Activated T-cell treated with anti-CD3 and anti-CD28 coated beads, Interleukin-2, amount 50 U/mL, for 72 hours (primary cell): ENCODE data around the gene EEF1AKMT4. TPM values are rescaled to one million over a fixed set of nuclear protein-coding genes. Genes with fewer than 3 reads are reported as not detected.

Experiments
- ATAC-seq, 2 donors: fragments of 150-1000 bp; cut with Tn5 transposase; replicated peaks in 1 of 2; 2 replicates each; pipeline ENCODE4 v1.10.0; 2021; ENCODE audit warnings: moderate library complexity in 2 of 2, mild to moderate bottlenecking in 1 of 2
- DNase-seq, 2 donors: peaks; one replicate each; pipeline ENCODE4 v3.0.0; 2021 to 2022; ENCODE audit warnings: mixed read lengths in 1 of 2
- H3K27ac Mint-ChIP-seq: one replicate; pipeline ENCODE4 v1.8.0; 2022; ENCODE audit warnings: mild to moderate bottlenecking, moderate library complexity, mixed read lengths
- H3K27me3 Mint-ChIP-seq: one replicate; pipeline ENCODE4 v1.8.0; 2022; ENCODE audit warnings: low read depth, mixed read lengths
- H3K36me3 Mint-ChIP-seq, 2 donors: one replicate each; pipeline ENCODE4 v1.8.0; 2022; ENCODE audit warnings: mixed read lengths in 2 of 2, mild to moderate bottlenecking in 1 of 2; ENCODE audit not compliant: insufficient read depth in 2 of 2
- H3K4me1 Mint-ChIP-seq: one replicate; pipeline ENCODE4 v1.8.0; 2022; ENCODE audit warnings: low read depth, mixed read lengths
- H3K4me3 Mint-ChIP-seq, 2 donors: one replicate each; pipeline ENCODE4 v1.8.0; 2022; ENCODE audit warnings: mild to moderate bottlenecking in 2 of 2, mixed read lengths in 2 of 2, moderate library complexity in 2 of 2
- H3K9me3 Mint-ChIP-seq, 2 donors: one replicate each; pipeline ENCODE4 v1.8.0; 2022; ENCODE audit warnings: mixed read lengths in 2 of 2
- total RNA-seq, 2 donors: library from RNA; stranded (reverse); gene quantifications; one replicate each; pipeline ENCODE4 v1.2.3, GENCODE V29; 2022

EEF1AKMT4 gene
- total RNA-seq, 2 donors from 2014 or later = 3.5 to 3.6 TPM

- no peaks in the 10 kb centered on the region for H3K9me3 Mint-ChIP-seq
- H3K27me3 Mint-ChIP-seq = peaks cover 56% of the 10 kb centered on the region
- no peaks in the 10 kb centered on the region for H3K36me3 Mint-ChIP-seq
- no peak overlapping the region for H3K27ac Mint-ChIP-seq
- no peak for ATAC-seq
- DNase-seq = no peak
- H3K4me1 Mint-ChIP-seq = peaks cover 5% of the 10 kb centered on the region
- H3K4me3 Mint-ChIP-seq = peak overlapping the region; percentile 14 to 29
Measured at GRCh38 chr3:184230081-184230602, 19.3 kb upstream of the EEF1AKMT4 start.

- no peak overlapping the region for H3K27ac Mint-ChIP-seq
Measured at GRCh38 chr3:184230603-184231528, 18.6 kb upstream of the EEF1AKMT4 start.

GRCh38 chr3:184231671-184232070 is 17.8 kb upstream of the EEF1AKMT4 start:
- Mint-ChIP-seq H3K4me3 (peak overlapping the region; percentile 49 to 65), H3K4me1 (peaks cover 5% of the 10 kb centered on the region), H3K36me3 (no peaks in the 10 kb centered on the region), H3K9me3 (no peaks in the 10 kb centered on the region), H3K27me3 (peaks cover 43% of the 10 kb centered on the region), H3K27ac (no peak overlapping the region)
- DNase-seq (no peak), ATAC-seq (no peak)

More at GRCh38 chr3:184230603-184231528, 18.6 kb upstream of the EEF1AKMT4 start:
- Mint-ChIP-seq H3K4me3 (peak overlapping the region; percentile 49 to 65), H3K36me3 (no peaks in the 10 kb centered on the region), H3K9me3 (no peaks in the 10 kb centered on the region), H3K27me3 (peaks cover 50% of the 10 kb centered on the region), H3K4me1 (peaks cover 5% of the 10 kb centered on the region)
- ATAC-seq (no peak), DNase-seq (no peak)

GRCh38 chr3:184233127-184233843 is 16.2 kb upstream of the EEF1AKMT4 start:
- Mint-ChIP-seq H3K9me3 (no peaks in the 10 kb centered on the region), H3K27me3 (peaks cover 30% of the 10 kb centered on the region)
- no peak for ATAC-seq

GRCh38 chr3:184234224-184234623 is 15.2 kb upstream of the EEF1AKMT4 start:
- no peak for ATAC-seq
- H3K4me3 Mint-ChIP-seq = no peak overlapping the region
- H3K9me3 Mint-ChIP-seq = no peaks in the 10 kb centered on the region
- H3K27me3 Mint-ChIP-seq = peaks cover 21% of the 10 kb centered on the region
- no peaks in the 10 kb centered on the region for H3K4me1 Mint-ChIP-seq
- no peaks in the 10 kb centered on the region for H3K36me3 Mint-ChIP-seq
- DNase-seq = no peak
- no peak overlapping the region for H3K27ac Mint-ChIP-seq

More at GRCh38 chr3:184233127-184233843, 16.2 kb upstream of the EEF1AKMT4 start:
- Mint-ChIP-seq H3K36me3 (no peaks in the 10 kb centered on the region), H3K4me1 (peaks cover 5% of the 10 kb centered on the region), H3K4me3 (no peak overlapping the region), H3K27ac (no peak overlapping the region)
- DNase-seq = no peak

- Mint-ChIP-seq H3K4me1 (peaks cover 2% of the 10 kb centered on the region), H3K27ac (no peak overlapping the region), H3K4me3 (no peak overlapping the region), H3K27me3 (peaks cover 21% of the 10 kb centered on the region), H3K36me3 (no peaks in the 10 kb centered on the region), H3K9me3 (no peaks in the 10 kb centered on the region)
- ATAC-seq (no peak), DNase-seq (no peak)
Measured at GRCh38 chr3:184234671-184235380, 14.6 kb upstream of the EEF1AKMT4 start.

GRCh38 chr3:184235381-184236032 is 14.0 kb upstream of the EEF1AKMT4 start:
- Mint-ChIP-seq H3K36me3 (no peaks in the 10 kb centered on the region), H3K27ac (no peak overlapping the region), H3K4me3 (no peak overlapping the region), H3K4me1 (peaks cover 7% of the 10 kb centered on the region), H3K9me3 (no peaks in the 10 kb centered on the region), H3K27me3 (peaks cover 21% of the 10 kb centered on the region)
- no peak for DNase-seq
- ATAC-seq = no peak

- DNase-seq (no peak), ATAC-seq (no peak)
- no peaks in the 10 kb centered on the region for H3K9me3 Mint-ChIP-seq
- H3K27ac Mint-ChIP-seq = no peak overlapping the region
- peaks cover 7% of the 10 kb centered on the region for H3K4me1 Mint-ChIP-seq
- H3K27me3 Mint-ChIP-seq = peaks cover 19% of the 10 kb centered on the region
- no peaks in the 10 kb centered on the region for H3K36me3 Mint-ChIP-seq
- H3K4me3 Mint-ChIP-seq = no peak overlapping the region
Measured at GRCh38 chr3:184236033-184236410, 13.4 kb upstream of the EEF1AKMT4 start.

- Mint-ChIP-seq H3K27me3 (peaks cover 12% of the 10 kb centered on the region), H3K27ac (no peak overlapping the region), H3K36me3 (no peaks in the 10 kb centered on the region), H3K4me1 (peaks cover 7% of the 10 kb centered on the region), H3K9me3 (no peaks in the 10 kb centered on the region), H3K4me3 (no peak overlapping the region)
- no peak for DNase-seq
- no peak for ATAC-seq
Measured at GRCh38 chr3:184236636-184237035, 12.8 kb upstream of the EEF1AKMT4 start.

GRCh38 chr3:184237211-184237610 is 12.3 kb upstream of the EEF1AKMT4 start:
- H3K4me1 Mint-ChIP-seq = peaks cover 7% of the 10 kb centered on the region
- ATAC-seq (no peak), DNase-seq (no peak)
- no peaks in the 10 kb centered on the region for H3K36me3 Mint-ChIP-seq
- H3K27me3 Mint-ChIP-seq = peaks cover 7% of the 10 kb centered on the region
- no peak overlapping the region for H3K27ac Mint-ChIP-seq
- H3K9me3 Mint-ChIP-seq = no peaks in the 10 kb centered on the region
- H3K4me3 Mint-ChIP-seq = no peak overlapping the region

- Mint-ChIP-seq H3K4me1 (peaks cover 7% of the 10 kb centered on the region), H3K9me3 (no peaks in the 10 kb centered on the region), H3K27me3 (peaks cover under 1% of the 10 kb centered on the region), H3K27ac (no peak overlapping the region), H3K4me3 (no peak overlapping the region), H3K36me3 (peaks cover under 1 to 2% of the 10 kb centered on the region in 2 donors)
- no peak for DNase-seq
- ATAC-seq = no peak
Measured at GRCh38 chr3:184237807-184238206, 11.7 kb upstream of the EEF1AKMT4 start.

- Mint-ChIP-seq H3K27ac (no peak overlapping the region), H3K27me3 (no peaks in the 10 kb centered on the region), H3K4me3 (no peak overlapping the region), H3K9me3 (no peaks in the 10 kb centered on the region), H3K4me1 (peaks cover 7% of the 10 kb centered on the region), H3K36me3 (peaks cover 2 to 3% of the 10 kb centered on the region in 2 donors)
- ATAC-seq = no peak
- no peak for DNase-seq
Measured at GRCh38 chr3:184238246-184238818, 11.1 kb upstream of the EEF1AKMT4 start.
